Fibroblast of villous mesenchyme (primary cell): Measurements from ENCODE around the gene P2RX3. TPM values are rescaled to one million over a fixed set of nuclear protein-coding genes. Genes with fewer than 3 reads are reported as not detected.
A peak's percentile ranks its signal among the peaks of the same experiment; 100 is the strongest.

ENCODE experiments used
- DNase-seq: peaks from one replicate; pipeline ENCODE4 v3.0.0-alpha.2; 2010; ENCODE audit warnings: low read depth
- H3K4me3 ChIP-seq: 2 replicates; pipeline ENCODE4 v1.5.1; 2011; ENCODE audit warnings: low read depth, mild to moderate bottlenecking, low read length
- CTCF ChIP-seq: IDR thresholded peaks from 2 replicates; pipeline ENCODE4 v1.5.1; 2012; ENCODE audit warnings: low read depth, mild to moderate bottlenecking, low read length; ENCODE audit not compliant: insufficient read depth
- total RNA-seq: library from RNA; depleted of rRNA; stranded (reverse); fragments of >200 nt; gene quantifications from 2 replicates; pipeline ENCODE4 v1.2.3, GENCODE V29; 2012

P2RX3 gene
- total RNA-seq, 1 donor = not detected

GRCh38 chr11:57315491-57315890, 22.7 kb upstream of the P2RX3 start:
- peak; percentile 73 for DNase-seq
- TF ChIP-seq CTCF = no peak
- no peak overlapping the region for H3K4me3 ChIP-seq

GRCh38 chr11:57316017-57316416, 22.1 kb upstream of the P2RX3 start:
- H3K4me3 ChIP-seq = no peak overlapping the region
- DNase-seq = no peak
- TF ChIP-seq CTCF = no peak

GRCh38 chr11:57318178-57318577, 20.0 kb upstream of the P2RX3 start:
- DNase-seq = peak; percentile 51
- no peak for TF ChIP-seq CTCF
- H3K4me3 ChIP-seq = no peak overlapping the region

GRCh38 chr11:57320067-57320718, 18.0 kb upstream of the P2RX3 start:
- DNase-seq = no peak
- no peak overlapping the region for H3K4me3 ChIP-seq
- TF ChIP-seq CTCF = no peak

GRCh38 chr11:57320719-57321387, 17.3 kb upstream of the P2RX3 start:
- no peak for TF ChIP-seq CTCF
- DNase-seq = peak; percentile 29
- peak overlapping the region; percentile 85 for H3K4me3 ChIP-seq

GRCh38 chr11:57321388-57322255, 16.5 kb upstream of the P2RX3 start:
- H3K4me3 ChIP-seq = peak overlapping the region; percentile 85
- TF ChIP-seq CTCF = no peak
- peak; percentile 52 for DNase-seq
